Epithelial cell of esophagus (primary cell): ENCODE measurements around the gene TUBAL3.
"Not testable (repeated sequence)": the region's sequence is repeated elsewhere in the genome, so short reads cannot be mapped to it uniquely, and the experiment has no call there.

Experiments
- DNase-seq: peaks from one replicate; pipeline ENCODE4 v3.0.0; 2010; ENCODE audit warnings: low read depth
- H3K4me3 ChIP-seq: 2 replicates; pipeline ENCODE4 v1.5.1; 2011; ENCODE audit warnings: mild to moderate bottlenecking, low read length, control low read depth
- TF ChIP-seq, protein P1 (sequence below): IDR thresholded peaks from 2 replicates; pipeline ENCODE4 v1.5.1; 2011; ENCODE audit warnings: low read depth, mild to moderate bottlenecking, low read length, control low read depth, inconsistent platforms; ENCODE audit not compliant: insufficient read depth; ENCODE audit errors: missing control alignments

The TUBAL3 gene

DNA sequence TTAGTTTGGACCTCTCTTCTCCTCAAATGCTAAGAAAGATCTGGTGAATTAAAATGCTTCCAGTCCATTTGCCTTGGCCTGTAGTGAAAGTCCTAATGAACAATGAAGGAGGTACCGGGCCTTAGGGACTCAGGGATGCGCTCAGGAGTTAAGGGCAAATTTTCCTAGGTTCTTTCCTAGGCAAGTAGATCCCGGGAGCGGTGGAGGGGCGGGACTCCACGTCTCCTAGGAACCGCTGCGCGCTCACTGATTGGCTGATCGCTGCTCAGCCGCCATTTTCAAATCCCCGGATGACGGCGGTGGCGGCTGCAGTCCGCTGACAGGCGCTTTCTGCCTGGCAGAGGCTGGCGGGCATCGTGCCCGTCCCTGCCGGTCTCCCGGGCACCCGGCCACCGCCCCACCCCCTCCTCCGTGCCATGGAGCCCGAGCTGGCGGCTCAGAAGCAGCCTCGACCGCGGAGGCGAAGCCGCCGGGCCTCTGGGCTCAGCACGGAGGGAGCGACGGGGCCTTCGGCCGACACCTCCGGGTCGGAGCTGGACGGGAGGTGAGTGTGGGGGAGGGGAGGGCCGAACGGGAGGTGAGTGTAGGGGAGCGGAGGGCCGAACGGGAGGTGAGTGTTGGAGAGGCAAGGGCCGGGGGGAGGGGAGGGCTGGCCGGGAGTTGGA lies 7.8 kb upstream of the TUBAL3 start, which contains the start of gene NET1:
NET1 (plus strand) TSS at position 281 of the 665 bp plus-strand sequence; CDS start at position 417, 136 bp downstream.
- peak within 1 kb of the TSS; percentile 67 for H3K4me3 ChIP-seq
- TF ChIP-seq, protein P1, sequence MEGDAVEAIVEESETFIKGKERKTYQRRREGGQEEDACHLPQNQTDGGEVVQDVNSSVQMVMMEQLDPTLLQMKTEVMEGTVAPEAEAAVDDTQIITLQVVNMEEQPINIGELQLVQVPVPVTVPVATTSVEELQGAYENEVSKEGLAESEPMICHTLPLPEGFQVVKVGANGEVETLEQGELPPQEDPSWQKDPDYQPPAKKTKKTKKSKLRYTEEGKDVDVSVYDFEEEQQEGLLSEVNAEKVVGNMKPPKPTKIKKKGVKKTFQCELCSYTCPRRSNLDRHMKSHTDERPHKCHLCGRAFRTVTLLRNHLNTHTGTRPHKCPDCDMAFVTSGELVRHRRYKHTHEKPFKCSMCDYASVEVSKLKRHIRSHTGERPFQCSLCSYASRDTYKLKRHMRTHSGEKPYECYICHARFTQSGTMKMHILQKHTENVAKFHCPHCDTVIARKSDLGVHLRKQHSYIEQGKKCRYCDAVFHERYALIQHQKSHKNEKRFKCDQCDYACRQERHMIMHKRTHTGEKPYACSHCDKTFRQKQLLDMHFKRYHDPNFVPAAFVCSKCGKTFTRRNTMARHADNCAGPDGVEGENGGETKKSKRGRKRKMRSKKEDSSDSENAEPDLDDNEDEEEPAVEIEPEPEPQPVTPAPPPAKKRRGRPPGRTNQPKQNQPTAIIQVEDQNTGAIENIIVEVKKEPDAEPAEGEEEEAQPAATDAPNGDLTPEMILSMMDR = no peak
- DNase-seq = peak; percentile 93

DNA sequence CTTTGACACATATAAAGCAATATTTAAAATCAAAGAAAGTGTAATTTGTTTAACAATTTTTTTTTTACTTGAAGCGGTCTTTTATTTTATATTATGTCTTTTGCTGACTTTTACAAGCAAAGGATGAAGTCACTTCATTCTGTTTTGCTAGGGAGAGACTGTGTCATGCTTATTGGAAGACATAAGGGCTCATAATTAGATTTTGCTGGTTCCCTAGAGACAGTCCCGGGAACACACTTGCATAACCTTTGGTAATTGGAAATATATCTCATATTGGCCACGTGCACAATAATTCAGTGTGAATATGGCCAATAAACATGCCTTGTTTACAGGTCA lies 7.3 kb upstream of the TUBAL3 start:
- TF ChIP-seq, protein P1 = no peak
- H3K4me3 ChIP-seq = no peak overlapping the region
- DNase-seq = no peak

- DNase-seq, H3K4me3 ChIP-seq: not testable (repeated sequence)
Observed at GRCh38 chr10:5410787-5411186, 6.2 kb upstream of the TUBAL3 start.

- TF ChIP-seq, protein P1 = no peak
- no peak for DNase-seq
- H3K4me3 ChIP-seq = no peak overlapping the region
Observed at GRCh38 chr10:5406918-5407317, 2.3 kb upstream of the TUBAL3 start.

- no peak for DNase-seq
- TF ChIP-seq, protein P1 = no peak
Observed at GRCh38 chr10:5402798-5403197, 1.8 kb downstream of the TUBAL3 start.

DNA sequence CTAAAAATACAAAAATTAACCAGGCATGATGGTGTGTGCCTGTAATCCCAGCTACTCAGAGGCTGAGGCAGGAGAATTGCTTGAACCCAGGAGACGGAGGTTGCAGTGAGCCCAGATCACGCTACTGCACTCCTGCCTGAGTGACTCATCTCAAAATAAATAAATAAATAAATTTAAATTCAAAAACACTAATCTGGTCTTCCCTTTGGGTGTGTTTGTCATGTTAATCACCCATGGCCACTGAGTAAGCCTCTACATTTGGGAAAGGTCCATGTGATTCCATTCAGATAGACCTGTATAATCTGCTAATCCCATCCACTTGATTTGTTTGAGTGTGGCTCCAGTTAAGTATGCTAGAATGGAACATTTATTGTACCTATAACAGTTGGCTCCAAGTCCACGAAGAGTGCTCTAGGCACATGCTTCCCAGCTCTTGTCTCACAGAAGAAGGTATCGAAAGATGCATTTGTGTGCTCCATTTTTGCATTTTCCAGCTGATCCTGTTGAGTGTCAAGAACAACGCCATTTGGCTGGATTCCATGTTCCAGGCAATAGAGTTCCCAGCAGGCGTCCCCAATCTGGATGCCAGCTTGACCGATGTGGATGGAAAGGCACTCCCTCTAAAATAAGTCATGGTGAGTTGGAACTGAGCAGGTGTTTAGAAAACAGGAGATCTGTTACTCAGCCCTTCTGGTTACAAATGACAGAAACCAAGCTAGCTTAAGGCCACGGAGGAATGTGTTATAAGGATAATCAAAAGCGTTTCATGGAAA lies 4.0 kb downstream of the TUBAL3 start:
- TF ChIP-seq, protein P1 = no peak
- H3K4me3 ChIP-seq = no peak overlapping the region
- no peak for DNase-seq

More at GRCh38 chr10:5402798-5403197, 1.8 kb downstream of the TUBAL3 start:
- H3K4me3 ChIP-seq = no peak overlapping the region

DNA sequence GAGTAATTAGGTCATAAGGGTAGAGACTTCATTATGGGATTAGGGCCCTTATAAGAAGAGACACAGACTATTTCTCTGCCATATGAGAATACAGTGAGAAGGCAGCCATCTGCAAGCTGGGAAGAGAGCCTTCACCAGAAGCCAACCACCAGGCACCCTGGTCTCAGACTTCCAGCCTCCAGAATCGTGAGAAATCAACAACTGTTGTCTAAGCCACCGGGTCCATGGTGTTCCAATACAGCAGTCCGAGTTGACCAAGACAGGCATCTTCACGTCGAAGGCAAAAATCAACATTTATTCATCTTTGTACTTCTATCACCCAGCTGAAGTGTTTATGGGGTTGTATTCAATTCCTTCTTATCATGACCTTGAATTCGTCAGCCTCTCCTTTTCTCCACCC lies 5.3 kb downstream of the TUBAL3 start:
- no peak for DNase-seq
- H3K4me3 ChIP-seq = no peak overlapping the region
- TF ChIP-seq, protein P1 = no peak
